Right hindlimb (tissue), 1 donor: ENCODE measurements around the gene NF1.
A peak's percentile ranks its signal among the peaks of the same experiment; 100 is the strongest.
"Not testable (repeated sequence)": the region's sequence is repeated elsewhere in the genome, so short reads cannot be mapped to it uniquely, and the experiment has no call there.

Source experiments
- DNase-seq: peaks from one replicate; pipeline ENCODE4 v3.0.0-alpha.2; 2018

The NF1 gene

DNA sequence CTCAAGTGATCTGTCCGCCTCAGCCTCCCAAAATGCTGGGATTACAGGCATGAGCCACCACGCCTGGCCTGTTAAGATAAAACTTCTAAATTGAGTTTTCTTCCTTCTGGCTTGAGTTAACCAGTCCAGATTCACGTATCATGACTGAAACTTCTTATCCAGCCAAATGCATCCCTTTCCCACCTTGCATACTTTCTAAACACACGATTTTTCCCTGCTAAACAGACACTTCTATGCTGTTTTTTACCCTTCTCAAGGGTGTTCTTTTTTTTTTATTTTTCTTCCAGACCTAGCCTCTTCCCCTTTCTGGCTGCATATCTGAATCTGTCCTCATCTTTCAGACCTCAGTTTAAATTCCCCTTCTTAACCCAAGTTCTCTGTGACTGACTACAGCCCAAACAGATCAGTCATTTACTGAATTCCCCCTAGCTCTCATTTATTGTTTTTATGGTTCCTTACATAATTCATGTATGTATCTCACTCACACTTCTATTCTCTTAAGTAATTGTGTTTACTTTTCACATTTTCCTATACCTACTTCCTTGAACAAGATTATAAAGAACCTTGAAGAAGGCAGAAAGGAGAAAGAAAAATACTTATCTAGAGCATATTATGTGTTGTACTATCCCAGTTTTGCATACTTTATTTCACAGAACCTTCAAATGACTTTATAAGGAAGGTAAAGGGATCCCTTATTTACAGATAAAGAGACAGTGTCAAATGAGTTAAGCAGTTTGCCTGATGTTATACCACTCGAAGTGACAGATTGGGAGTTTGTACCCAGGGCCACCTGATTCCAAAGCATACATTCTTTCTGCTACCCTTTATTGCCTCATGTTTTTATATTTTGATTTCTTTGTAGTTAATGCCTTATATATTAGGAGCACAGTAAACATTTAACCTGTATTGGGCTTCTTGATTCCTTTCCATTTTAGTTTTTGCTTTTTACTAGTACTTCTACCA is 213.9 kb downstream of the NF1 start:
- DNase-seq = no peak

DNA sequence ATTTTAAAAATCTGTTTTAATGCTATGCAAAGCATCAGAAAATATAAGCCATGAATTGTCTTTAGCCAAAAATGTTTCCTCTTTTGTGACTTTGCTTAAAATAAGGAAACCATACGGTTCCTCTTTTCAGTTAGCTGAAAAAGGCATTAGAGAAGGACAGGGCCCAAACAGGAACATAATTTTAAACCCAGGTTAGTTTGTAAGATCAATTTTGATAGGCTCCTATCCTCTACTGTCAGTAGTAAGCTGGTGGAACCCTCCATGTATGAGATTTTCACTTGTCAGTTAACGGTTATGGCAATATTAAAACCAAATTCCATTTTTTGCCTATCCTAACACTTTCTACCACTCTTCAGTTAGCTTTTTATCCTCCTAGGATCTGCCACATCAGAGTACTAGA is 214.8 kb downstream of the NF1 start:
- no peak for DNase-seq

DNA sequence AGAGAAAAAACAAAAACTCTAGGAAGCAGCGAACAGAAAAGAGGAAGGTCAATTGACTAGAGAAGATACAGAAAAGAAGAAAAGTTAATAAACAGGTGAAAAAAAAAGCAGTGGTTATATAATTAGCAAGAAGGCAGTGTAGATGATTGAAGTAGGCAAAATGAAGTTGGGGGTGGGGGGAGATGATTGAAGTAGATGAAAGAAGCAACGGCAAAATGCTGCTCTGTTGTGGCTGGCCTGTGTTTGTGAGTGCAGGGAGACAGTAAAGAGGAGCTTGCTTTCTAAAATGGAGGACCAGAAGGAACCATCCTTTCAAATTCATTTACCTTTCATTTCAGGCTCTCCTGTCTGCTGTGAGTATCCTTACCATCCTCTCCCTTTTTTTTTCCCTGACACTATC is 215.5 kb downstream of the NF1 start:
- DNase-seq = no peak

DNA sequence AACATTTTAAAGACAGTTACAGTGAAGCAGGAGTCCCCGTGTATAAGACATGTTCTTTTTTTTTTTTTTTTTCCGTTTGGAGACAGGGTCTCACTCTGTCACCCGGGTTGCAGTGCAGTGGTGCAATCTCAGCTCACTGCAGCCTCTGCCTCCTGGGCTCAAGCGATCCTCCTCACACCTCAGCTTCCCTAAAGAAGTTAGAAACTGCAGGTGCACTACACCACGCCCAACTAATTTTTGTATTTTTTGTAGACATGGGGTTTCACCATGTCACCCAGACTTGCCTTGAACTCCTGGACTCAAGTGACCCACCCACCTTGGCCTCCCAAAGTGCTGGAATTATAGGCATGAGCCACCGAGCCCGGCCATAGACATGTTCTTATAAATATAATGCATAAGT is 216.1 kb downstream of the NF1 start:
- no peak for DNase-seq

DNA sequence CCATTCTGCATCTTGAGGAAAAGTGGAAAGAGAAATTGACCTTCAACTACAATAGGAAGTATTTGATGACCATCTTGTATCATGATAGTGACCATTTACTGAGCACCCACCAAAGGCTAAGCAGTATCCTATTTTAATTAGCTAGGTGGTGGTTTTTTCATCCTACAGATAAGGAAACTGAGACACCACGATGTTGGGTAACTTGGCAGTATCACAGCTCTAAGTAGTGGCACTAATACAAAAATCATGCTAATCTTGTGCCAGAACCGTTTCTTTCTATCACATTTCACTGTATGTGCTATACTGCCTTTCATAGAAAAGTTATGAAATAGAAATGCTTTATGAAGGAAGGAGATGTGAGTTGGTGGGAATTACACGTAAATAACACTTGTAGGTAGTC is 216.7 kb downstream of the NF1 start:
- no peak for DNase-seq

DNA sequence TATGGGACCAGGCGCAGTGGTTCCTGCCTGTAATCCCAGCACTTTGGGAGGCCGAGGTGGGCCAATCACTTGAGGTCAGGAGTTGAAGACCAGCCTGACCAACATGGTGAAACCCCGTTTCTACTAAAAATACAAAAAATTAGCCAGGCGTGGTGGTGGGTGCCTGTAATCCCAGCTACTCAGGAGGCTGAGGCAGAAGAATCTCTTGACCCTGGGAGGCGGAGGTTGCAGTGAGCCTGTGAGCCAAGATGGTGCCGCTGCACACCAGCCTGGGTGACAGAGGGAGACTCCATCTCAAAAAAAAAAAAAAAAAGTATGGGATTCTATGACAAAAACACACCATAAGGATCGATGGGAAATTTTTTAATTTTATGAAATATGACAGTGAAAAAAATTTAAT is 217.4 kb downstream of the NF1 start:
- not testable (repeated sequence) for DNase-seq

DNA sequence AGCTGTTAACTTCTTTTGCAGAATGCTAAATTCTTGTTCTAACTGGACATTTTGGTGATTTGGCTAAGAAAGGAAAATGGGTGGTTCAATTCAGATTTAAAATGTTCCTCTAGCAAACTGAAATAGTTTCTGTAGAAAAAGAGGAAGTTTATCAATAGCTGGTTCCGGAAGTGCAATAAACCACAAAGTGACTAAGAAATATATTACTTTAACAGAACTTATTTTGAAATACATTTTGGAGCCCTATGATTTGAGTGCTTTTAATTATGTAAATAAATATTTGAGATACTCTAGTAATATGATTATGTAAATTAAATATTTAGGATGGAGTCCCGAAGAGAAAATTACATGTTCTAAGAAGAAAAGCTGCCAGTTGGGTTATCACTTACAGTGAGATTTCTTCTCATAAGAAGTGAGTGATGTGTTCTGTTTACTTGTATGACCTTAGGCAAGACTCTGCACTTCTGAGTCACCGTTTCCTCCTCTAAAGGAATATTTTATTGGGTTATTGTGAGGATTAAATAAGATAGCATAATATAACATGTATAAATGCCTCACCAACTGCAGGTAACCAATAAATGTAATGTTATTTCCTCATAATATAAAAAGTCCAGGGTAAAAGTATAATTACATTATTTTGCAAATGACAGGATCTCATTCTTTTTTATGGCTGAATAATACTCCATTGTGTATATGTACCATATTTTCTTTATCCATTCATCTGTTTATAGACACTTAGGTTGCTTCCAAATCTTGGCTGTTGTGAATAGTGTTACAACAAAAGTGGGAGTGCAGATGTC is 219.4 kb downstream of the NF1 start, which contains the start of gene EVI2B:
EVI2B (minus strand) TSS at position 73 of the 800 bp plus-strand sequence. CDS start 8,445 bp downstream, outside the sequence.
- no peak for DNase-seq

DNA sequence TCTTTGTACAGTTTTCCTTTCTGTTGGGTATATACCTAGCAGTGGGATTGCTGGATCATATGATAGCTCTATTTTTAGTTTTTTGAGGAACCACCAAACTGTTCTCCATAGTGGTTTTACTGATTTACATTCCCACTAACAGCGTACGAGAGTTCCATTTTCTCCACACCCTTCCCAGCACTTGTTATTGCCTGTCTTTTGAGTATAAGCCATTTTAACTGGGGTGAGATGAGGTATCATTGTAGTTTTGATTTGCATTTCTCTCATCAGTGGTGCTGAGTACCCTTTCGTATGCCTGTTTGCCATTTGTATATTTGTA is 220.0 kb downstream of the NF1 start:
- DNase-seq = no peak

DNA sequence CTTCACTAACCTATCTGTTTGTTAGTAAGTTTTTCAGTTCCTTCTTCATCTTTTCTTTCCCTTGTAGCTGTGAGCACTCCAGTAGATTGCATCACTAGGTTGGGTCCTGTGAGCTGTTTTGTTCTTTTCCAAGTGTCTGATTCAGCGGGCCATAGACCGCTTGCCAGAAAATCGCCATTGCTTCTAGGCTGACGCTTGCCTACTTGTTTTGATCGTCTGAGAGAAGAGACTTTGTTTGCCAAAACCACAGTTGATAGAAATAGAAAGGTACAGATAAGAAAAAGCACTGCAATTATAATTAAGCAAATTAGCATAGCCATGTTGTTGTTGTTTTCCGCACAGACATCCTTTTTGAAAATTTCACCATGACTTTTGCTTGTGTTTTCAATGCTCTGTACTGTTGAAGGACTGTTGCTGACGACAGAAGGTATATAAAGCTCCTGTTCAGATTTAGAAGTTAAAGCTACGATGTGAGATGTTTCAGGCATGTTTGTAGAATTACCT is 223.6 kb downstream of the NF1 start:
- no peak for DNase-seq

DNA sequence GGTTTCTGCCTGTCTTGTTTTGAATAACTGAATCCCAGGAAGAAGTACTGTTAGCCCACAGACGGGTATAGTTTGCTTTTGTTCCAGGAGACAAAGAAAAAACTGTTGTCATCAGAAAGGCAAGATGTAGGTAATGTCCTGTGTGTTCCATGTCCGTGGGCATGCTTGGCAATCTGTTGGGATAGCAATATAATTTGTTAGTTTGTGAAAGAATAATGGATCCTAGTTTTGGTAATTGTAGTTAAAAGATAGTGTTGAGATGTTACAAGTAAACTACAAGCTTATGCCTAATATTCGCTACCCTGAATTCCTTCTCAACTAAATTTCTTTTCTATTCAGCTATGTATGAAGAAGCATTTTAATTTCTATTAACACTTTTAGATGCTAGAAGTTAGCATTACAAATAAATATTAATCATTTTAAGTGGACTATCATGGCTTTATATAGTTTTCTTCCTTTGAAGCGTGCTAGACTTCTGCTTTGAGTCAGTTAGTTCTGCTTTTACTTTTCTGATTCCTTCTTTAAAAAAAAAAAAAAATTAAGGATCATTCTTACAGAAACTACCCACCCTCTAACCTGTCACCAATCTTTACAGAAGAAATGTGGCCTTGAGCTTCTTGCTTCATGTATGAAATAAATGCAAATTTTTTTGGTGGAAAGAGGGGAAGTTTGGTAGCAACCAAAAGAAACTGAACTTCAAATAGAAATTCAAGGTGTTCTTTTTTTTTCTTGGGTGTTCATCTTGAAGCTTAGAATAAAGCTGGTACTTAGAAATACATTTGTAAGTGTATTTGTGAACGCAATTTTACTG is 224.3 kb downstream of the NF1 start:
- no peak for DNase-seq

DNA sequence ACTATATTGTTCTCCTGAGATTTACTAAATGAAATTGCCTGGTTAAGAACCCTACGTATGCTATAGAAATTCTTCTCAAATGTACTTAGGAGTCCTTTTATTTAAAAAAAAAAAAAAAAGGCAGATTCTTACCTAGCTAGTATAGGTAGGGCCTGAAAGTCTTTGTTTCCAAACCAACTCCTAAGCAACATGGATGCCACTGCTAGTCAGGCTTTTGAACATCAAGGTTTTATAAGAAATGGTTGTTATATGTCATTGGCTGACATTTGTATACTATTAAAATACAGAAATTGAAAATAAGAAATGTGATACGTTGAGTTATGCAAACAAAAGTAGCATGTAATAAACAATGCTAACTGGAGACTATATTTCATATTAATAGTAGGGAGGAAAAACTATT is 225.5 kb downstream of the NF1 start:
- no peak for DNase-seq

DNA sequence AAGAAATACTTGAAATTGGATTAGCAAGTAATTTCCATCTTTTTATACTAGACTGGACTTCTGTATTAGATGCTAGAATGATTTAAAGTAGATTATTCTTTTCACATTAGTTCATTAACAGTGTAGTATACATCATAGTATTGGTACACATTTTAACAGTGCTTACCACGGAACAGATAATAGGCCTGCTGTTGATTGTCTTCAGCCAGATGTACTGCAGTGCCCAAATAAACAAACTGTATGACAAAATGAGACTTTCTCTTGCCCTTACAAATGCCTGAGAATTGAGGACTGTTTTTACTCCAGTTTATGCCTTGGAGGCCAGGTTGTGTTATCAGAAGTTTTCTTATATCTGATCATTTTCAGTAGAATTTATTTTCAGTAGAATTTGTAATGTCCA is 226.0 kb downstream of the NF1 start:
- no peak for DNase-seq

DNA sequence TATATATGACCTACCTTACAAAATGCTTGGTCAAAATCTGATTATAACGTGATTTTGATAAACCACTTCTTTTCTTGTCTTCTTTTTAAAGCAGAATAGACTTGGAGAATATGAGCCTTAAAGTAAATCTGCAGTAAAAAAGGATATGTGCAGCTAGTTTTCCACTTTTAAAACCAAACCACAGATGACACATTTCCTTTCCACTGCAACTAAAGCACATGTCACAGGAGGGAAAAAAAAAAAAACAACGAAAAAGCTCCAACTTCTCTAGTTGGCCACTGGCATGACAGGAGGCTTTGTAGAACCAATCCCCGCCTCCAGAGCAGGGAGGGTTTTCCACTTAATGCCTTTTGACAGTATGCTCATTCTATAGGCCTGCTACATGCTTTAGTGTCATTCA is 226.7 kb downstream of the NF1 start, which contains the start of gene EVI2A:
EVI2A (minus strand) TSS at position 142 of the 400 bp plus-strand sequence. CDS start 2,609 bp downstream, outside the sequence.
- DNase-seq = peak; percentile 21

DNA sequence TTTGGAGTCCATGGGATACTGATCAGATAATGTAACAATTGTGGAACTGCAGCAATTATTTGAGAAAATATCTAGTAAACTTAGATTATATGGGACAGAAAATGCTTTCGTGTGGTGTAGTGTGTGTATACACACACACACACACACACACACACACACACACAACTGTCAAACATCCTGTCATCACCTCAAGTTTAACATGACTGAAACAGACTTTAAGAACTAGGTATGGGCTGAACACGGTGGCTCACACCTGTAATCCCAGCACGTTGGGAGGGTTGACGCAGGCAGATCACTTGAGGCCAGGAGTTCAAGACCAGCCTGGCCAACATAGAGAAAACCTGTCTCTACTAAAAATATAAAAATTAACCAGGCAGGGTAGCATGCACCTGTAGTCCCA is 227.2 kb downstream of the NF1 start:
- no peak for DNase-seq

DNA sequence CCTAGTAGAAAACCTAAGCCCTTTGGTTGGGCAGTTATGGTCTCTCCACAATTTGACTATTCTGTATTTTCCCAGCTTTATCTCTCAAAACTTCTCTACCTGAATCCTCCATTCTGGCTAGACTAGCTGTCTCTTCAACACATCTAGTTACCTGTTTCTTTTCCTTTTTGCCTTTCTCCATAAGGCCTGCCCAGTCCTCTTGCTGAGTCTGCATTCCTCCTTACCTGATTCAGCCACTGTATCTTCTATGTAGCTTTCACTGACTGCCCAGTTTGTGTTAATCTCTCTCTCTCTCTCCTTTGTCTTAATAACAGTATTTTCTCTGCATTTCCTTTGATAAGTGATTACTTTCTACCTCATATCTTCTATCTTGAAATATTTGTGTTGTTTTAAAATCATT is 228.8 kb downstream of the NF1 start:
- DNase-seq = no peak

DNA sequence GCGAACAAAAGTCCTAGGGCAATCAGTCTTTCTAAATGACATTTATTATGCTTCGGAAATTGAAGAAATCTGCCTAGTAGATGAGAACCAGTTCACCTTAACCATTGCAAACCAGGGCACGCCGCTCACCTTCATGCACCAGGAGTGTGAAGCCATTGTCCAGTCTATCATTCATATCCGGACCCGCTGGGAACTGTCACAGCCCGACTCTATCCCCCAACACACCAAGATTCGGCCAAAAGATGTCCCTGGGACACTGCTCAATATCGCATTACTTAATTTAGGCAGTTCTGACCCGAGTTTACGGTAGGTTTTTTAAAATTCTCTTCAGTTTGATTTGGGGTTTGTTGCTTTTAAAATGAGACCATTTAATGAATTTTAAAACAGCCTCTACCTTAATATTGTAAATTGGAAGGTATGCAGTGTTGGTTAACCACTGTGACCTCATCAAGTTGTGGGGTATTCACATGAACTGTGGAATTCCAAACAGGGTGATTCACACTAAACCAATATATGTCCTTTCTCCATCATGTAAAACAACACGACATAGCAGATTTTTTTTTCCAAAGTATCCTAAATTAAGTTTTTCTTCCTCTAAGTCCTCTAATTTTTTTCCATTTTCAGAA is 232.9 kb downstream of the NF1 start:
- no peak for DNase-seq

DNA sequence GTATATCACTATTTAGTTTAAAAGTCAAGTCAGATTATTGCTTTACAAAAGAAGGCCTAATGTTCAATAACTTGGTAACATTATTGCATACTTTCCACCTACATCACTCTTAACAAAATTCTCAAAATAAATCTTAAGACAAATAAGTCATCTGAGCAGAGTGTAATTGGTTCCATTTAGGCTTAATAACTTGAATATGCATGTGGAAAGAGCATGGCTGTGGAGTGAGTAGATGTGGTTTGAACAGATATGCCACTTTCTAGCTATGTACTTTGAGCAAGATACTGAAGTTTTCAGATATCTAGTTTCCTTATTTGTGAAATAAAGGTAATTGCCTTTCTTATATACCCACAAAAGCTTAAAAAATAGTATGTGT is 233.4 kb downstream of the NF1 start:
- no peak for DNase-seq

DNA sequence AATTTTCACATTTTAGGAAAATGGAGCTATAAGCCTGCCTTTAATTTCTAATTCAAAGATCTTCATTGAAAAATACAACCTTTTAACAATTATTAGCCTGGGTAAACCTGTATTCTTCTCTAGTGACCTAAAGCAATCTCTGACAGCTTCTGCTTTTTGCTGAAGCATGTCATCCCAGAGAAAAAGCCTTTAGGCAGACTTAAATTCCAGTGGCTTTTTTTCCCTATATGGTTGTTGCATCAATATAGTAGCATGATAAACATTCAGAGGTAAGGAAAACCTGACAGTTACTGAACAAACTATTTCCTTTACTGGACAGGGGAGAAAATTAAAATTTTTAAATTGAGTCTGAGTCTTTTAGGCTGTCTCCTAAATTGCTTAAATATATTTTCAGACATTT is 234.4 kb downstream of the NF1 start:
- no peak for DNase-seq

DNA sequence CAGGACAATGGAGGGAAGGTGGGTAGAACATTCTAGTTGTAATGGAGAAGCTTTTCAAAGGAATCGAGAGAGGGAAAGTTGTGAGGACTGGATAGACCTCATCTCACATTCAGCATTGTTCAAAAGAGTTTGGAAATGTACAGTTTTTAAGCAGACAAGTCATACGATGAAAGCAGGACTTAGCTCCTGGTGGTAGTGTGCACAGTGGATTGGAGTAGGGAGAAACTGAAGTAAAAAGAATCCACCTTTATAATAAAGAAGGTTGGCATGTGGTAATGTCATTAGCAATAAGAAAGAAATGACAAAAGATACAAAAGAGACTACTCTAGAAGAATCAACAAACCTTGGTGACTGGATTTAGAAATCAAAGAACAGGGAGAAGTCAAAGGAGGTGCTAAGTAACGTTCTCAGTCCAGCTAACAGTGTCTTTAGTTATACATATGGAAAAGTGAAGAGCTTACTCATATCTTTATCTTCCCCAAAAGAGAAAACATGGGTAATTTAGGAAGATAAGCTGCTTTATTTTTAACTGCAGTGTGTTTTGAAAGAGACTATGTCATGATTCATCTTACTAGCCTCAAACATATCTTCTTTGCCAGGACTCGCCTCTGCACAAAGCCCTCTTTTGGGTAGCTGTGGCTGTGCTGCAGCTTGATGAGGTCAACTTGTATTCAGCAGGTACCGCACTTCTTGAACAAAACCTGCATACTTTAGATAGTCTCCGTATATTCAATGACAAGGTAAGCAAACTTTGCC is 245.3 kb downstream of the NF1 start:
- DNase-seq = no peak

DNA sequence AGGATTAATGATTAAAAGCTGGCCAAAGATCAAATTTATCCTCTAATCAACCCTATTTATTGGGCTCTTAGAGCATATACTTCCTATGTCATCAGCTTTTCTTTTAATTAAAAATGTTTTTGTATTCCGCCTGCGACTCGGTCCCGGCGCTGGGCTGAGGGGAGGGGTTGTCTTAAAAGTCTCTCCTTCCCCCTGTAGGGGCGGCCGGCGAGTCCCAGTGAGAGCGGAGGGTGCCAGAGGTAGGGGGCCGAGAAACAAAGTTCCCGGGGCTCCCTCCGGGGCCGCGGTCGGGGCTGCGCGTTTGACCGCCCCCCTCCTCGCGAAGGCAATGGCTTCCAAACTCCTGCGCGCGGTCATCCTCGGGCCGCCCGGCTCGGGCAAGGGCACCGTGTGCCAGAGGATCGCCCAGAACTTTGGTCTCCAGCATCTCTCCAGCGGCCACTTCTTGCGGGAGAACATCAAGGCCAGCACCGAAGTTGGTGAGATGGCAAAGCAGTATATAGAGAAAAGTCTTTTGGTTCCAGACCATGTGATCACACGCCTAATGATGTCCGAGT is 250.5 kb downstream of the NF1 start:
- not testable (repeated sequence) for DNase-seq

DNA sequence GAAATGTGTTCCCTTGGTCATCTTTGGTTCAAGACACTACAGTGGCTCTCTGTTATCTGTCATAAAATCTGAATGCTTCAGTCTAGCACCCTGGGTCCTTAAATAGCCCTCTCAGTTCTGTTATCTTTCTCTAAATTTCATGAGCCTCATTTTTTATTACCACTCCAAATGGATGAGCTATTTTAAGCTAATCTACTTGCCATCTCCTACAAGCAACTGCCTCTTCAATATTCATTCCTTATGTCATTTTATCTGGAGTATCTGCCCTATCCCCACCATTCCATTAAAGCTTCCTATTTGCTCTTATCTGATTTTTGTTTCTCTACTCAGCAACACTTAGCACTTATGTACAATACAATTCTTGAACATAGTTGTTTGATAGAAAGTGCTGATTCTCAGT is 254.7 kb downstream of the NF1 start:
- no peak for DNase-seq
